ENCODE data around the gene ABCD4.
"Not testable (repeated sequence)": the region's sequence is repeated elsewhere in the genome, so short reads cannot be mapped to it uniquely, and the experiment has no call there.

The ABCD4 gene

GRCh38 chr14:74302634-74303569 lies at the start of gene ABCD4:
Gene ABCD4, minus strand, starts transcription at chr14:74302934. Its CDS starts 22 bp downstream, at chr14:74302912.
- DNase-seq, result peak; percentile 90

DNA sequence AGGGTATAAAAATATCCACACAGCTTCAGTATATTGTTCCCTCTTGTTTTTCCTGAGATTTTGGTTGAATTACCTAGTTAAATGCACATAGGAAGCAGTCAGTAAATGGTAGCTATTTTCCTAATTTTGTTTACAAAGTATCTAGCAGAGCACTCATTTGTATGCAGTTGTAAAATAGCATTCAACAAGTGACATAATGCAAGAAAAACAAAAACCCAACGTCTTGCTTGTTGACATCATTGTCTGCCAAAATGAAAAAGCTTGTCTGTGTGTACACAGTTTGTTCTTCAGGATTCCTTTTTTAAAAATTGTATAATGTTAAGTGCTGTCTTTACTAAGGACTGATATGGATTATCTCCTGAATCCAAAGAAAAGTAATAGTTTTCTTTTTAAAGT lies 48.2 kb upstream of the ABCD4 start:
- DNase-seq, result no peak

DNA sequence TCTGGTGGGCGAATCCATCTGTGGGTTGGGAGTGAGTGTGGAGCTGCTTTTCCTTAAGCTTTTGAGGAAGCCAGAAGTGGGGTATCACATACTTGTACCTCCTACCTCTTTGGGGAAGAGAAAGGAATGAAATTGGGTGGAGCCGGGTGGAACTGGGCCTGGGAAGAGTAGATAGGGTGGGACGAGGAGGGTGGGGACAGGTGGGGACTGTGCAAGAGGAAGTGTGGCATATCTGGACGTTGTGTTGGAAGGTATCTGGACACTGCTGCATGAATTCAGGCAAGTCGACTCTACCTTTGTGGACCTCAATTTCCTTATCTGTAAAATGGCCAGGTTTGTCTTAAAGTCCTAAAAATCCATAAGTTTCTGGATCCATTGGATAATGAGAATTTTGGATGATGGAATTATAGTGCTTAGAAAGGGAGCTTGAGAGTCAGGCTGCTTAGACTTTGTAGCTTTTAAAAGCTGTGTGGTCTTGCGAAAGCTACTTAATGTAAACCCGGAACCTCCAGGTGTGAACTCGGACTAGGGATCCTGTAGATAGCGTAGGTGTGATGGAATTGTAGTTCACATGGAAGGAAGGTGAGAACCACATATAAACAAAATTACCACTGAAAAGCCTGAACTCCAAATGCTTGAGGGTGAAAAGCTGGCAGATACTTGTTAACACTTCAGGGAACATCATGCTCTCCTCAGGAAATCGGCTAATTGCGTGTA lies 47.6 kb upstream of the ABCD4 start:
- DNase-seq, result no peak

GRCh38 chr14:74349757-74350156 lies 47.0 kb upstream of the ABCD4 start:
- no peak for DNase-seq

- DNase-seq, result no peak
Observed at GRCh38 chr14:74348735-74349463, 46.2 kb upstream of the ABCD4 start.

DNA sequence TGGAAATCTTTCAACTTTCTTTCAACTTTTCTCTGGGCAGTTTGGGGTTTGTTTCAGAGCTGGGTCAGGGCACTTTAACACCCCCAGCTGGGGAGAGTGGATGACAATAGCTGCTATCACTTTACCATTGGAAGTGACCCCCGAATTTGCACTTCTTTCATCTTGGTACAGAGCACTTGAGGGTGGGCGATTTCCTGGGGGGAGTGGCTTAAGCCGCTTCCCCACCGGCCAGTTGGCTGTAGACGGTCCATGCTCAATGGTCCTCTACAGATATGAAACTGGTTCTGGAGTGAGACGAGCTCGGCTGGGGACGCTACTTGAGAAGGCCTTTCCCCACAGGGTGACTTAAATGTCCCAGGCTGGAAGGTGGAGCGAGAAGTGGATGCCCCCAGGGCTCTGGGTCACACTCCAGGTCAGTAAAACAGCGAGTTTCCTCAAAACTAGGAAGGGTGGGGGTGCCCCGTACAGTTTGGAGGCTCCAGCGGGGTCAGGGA lies 45.6 kb upstream of the ABCD4 start, which contains the start of gene VRTN:
Gene VRTN, plus strand, starts transcription at position 231 of the 494 bp plus-strand sequence. CDS start 8,313 bp downstream, outside the sequence.
- DNase-seq, result no peak

GRCh38 chr14:74347795-74348100 lies 45.0 kb upstream of the ABCD4 start:
- DNase-seq, result no peak

DNA sequence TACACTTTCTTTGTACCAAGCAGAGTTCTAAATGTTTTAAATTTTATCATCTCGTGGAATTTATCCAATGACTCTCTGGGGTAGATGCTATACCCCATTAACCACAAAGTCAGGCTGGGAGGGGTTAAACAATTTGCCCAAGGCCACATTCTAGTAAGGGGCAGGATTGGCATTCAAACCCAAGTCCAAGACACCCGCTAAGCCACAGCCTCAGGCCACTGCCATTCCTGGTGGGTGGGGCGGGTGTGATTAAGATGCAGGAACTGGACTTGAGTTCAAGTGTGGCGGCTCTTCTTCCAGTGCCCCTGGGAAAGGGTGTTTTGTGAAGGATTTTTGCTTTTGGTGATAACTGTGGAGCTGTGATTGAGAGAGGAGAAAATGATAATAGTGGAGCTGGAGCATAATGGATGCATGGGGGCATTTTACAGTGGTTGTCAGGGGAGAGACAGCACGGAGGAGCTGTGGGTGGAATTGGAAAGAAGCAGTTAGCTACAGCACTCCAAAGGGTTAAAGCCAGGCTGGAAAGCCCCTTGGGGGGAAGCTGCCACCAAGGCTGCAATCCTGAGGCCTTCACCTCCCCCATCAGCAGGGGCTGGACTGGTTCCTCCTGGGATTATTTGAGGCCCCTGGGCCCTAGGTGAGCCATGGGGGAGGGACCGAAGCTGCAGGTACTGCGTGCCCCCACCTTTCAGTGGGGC lies 44.5 kb upstream of the ABCD4 start:
- DNase-seq, result no peak

GRCh38 chr14:74346341-74346740 lies 43.6 kb upstream of the ABCD4 start:
- DNase-seq, result no peak

DNA sequence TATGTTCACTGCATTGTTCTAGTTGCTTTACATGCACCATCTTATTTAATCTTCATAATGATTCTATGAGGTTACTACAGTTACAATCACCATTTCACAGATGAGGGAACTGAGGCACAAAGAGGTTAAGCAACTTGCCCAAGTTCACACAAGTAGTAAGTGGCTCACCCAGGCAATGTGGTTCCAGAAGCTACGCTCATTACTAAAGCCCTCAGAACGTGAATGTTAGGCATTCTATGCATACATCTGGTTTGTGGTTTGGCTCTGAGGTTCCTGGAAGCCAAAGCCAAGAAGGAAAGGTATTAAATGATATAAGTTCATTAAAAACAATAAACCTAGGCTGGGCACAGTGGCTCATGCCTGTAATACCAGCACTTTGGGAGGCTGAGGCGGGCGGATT lies 31.2 kb upstream of the ABCD4 start:
- no peak for DNase-seq

- not testable (repeated sequence) for DNase-seq
Observed at GRCh38 chr14:74329950-74330552, 27.3 kb upstream of the ABCD4 start.

GRCh38 chr14:74326369-74327152 lies 23.8 kb upstream of the ABCD4 start:
- DNase-seq, result no peak

DNA sequence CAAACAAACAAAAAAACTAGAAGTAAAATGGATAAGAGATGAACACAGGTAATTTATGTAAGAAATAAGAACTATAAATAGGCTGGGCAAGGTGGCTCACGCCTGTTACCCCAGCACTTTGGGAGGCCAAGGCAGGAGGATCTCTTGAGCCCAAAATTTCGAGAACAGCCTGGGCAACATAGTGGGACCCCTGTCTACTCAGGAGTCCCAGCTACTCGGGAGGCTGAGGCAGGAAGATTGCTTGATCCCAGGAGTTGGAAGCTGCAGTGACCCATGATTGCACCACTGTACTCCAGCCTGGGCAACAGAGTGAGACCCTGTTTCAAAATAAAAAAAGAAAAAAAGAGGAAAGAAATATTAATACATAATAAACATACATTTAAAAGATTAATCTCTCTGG lies 22.7 kb upstream of the ABCD4 start:
- DNase-seq, result no peak

GRCh38 chr14:74324931-74325361 lies 22.2 kb upstream of the ABCD4 start:
- no peak for DNase-seq

DNA sequence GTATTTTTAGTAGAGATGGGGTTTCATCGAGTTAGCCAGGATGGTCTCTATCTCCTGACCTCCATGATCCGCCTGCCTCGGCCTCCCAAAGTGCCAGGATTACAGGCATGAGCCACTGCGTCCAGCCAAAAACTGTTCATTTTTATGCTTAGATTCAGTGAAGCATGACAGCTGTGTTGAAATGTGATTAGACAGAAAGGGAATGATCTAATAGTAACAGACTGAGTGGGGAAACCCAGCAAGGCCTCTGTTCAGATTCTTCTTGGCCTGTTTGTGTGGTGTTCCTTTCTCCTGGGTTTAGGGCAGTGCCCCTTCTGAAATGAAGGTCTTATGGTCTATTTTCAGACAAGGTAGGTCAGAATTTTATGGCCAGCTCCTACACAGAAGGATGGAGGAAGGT lies 11.8 kb upstream of the ABCD4 start:
- DNase-seq, result no peak

- DNase-seq, result no peak
Observed at GRCh38 chr14:74313601-74314000, 10.9 kb upstream of the ABCD4 start.

GRCh38 chr14:74312161-74312560 lies 9.4 kb upstream of the ABCD4 start:
- DNase-seq, result no peak

- DNase-seq, result no peak
Observed at GRCh38 chr14:74309125-74310022, 6.6 kb upstream of the ABCD4 start.

- DNase-seq, result no peak
Observed at GRCh38 chr14:74308695-74309094, 6.0 kb upstream of the ABCD4 start.

- peak; percentile 60 for DNase-seq
Observed at GRCh38 chr14:74302152-74302628, 544 bp downstream of the ABCD4 start.

Data from CD4-positive, alpha-beta T cell treated with Interleukin-12 subunit alpha and Interleukin-12 subunit beta, for 1 hour (primary cell).